Measurements from ENCODE around the gene PDZD4.

The PDZD4 gene

DNA sequence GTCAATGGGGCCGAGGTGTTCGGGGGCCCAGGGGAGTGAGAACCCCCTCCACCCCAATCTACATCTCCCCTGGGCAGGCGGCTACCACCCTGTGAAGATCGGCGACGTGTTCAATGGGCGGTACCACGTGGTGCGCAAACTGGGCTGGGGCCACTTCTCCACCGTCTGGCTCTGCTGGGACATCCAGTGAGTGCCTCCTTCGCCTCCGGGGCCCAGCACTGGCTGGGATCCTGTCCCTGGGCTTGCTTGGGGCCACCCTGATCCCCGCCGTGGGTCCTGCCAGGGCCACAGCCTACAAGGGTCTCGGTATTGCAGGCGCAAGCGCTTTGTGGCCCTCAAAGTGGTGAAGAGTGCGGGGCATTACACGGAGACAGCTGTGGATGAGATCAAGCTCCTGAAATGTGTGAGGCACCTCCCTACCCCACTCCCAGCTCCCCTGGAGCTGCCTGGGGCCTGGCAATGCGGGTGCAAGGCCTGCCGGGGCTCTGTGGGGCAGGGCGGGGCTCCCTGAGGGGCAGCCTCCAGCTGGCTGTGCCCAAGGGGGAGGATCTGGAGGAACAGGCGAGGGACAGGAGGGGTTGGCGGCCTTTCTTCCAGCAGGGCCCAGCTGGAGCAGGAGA, 48.8 kb downstream of the PDZD4 start:
- TF ChIP-seq FOXP2 (optimal IDR thresholded peaks at IDR 0.05; ENCODE audit: borderline replicate concordance, extremely low read depth, extremely low read length, insufficient read depth) (no peak), TAF1 (IDR thresholded peaks at IDR 0.05; ENCODE audit: borderline replicate concordance, insufficient read depth, low read length) (no peak), POLR2AphosphoS5 (IDR thresholded peaks at IDR 0.05; ENCODE audit: low read depth, low read length) (no peak), SIN3A (IDR thresholded peaks at IDR 0.05; ENCODE audit: borderline replicate concordance, insufficient read depth, low read length) (no peak)
- TF ChIP-seq, protein P1, sequence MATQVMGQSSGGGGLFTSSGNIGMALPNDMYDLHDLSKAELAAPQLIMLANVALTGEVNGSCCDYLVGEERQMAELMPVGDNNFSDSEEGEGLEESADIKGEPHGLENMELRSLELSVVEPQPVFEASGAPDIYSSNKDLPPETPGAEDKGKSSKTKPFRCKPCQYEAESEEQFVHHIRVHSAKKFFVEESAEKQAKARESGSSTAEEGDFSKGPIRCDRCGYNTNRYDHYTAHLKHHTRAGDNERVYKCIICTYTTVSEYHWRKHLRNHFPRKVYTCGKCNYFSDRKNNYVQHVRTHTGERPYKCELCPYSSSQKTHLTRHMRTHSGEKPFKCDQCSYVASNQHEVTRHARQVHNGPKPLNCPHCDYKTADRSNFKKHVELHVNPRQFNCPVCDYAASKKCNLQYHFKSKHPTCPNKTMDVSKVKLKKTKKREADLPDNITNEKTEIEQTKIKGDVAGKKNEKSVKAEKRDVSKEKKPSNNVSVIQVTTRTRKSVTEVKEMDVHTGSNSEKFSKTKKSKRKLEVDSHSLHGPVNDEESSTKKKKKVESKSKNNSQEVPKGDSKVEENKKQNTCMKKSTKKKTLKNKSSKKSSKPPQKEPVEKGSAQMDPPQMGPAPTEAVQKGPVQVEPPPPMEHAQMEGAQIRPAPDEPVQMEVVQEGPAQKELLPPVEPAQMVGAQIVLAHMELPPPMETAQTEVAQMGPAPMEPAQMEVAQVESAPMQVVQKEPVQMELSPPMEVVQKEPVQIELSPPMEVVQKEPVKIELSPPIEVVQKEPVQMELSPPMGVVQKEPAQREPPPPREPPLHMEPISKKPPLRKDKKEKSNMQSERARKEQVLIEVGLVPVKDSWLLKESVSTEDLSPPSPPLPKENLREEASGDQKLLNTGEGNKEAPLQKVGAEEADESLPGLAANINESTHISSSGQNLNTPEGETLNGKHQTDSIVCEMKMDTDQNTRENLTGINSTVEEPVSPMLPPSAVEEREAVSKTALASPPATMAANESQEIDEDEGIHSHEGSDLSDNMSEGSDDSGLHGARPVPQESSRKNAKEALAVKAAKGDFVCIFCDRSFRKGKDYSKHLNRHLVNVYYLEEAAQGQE (IDR thresholded peaks at IDR 0.05; ENCODE audit: insufficient read depth in 1 of 2, low read depth in 2 of 2, low read length in 2 of 2) = no peak

DNA sequence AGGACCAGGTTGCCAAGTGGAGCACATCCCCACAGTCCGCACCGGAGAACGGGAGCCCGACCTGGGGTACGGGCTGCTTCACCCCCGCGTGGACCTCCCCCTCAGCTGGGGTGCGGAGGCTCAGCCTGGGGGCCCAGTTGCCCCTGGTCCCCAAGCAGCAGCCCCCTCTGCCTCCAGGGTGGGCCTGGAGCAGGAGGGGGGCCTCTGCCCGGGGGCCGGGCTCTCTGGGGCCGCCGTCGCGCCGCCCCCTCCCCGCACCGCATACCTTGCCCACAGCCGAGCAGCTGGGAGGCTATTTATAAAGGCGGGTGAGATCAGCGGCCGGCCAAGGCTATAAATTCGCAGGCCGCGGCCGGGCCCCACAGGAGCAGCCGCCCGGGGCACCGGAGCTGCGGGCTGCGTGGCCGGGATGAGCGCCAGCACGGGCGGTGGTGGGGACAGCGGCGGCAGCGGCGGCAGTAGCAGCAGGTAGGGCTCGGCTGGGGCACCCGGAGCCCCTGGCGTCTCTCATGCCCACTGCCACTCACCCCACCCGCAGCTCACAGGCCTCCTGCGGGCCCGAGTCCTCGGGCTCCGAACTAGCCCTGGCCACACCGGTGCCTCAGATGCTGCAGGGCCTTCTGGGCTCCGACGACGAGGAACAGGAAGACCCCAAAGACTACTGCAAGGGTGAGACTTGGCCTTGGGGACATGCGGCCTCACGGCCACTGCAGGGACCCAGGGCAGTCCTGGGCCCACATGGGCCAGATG, 49.5 kb downstream of the PDZD4 start, which contains the start of gene SRPK3:
TSS of gene SRPK3 (plus strand) at position 364 of the 750 bp plus-strand sequence. CDS start at position 410, 46 bp downstream.
- TF ChIP-seq SIN3A (IDR thresholded peaks at IDR 0.05; ENCODE audit: borderline replicate concordance, insufficient read depth, low read length) = no peak
- TF ChIP-seq, protein P1 (IDR thresholded peaks at IDR 0.05; ENCODE audit: insufficient read depth in 1 of 2, low read depth in 2 of 2, low read length in 2 of 2) = no peak

DNA sequence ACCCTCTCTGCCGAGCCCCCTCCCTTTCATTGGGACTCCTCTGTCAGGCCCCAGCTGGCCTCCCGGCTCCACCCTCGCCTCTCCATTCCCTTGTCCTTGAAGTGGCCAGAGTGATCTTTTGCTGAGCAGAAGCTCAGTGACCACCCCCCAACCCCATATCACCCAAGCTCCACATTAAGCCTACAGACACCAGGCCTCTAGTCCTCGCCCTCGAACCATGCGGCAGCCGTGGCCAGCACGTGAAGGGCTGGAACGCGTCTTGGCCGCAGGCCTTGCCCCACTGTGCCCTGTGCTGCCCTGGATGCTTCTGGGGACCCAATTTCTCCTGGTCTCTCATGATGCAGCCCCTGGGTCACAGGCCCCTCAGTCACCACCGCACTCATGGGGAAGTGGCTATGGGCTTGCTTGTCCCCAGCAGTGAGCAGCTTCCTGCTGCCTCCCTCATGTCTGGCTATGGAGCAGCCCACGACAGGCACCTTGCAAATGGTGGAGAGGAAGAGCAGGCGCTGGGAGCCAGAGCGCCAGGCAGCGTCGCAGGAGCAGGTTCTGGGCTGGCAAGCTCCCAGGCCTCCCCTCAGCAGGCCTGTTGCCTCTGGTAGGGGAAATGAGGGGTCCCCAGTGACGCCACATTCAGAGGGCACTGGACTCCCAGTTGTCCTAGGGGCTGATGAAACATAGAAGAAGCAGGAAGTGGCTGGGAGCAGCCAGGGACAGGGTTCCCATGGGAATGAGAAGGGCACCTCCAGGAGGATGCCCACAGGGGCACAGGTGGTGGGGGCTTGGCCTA, 50.3 kb downstream of the PDZD4 start:
- TF ChIP-seq FOXP2 (optimal IDR thresholded peaks at IDR 0.05; ENCODE audit: borderline replicate concordance, extremely low read depth, extremely low read length, insufficient read depth) (no peak), POLR2AphosphoS5 (IDR thresholded peaks at IDR 0.05; ENCODE audit: low read depth, low read length) (no peak), SIN3A (IDR thresholded peaks at IDR 0.05; ENCODE audit: borderline replicate concordance, insufficient read depth, low read length) (no peak), TAF1 (IDR thresholded peaks at IDR 0.05; ENCODE audit: borderline replicate concordance, insufficient read depth, low read length) (no peak)
- TF ChIP-seq, protein P1 (IDR thresholded peaks at IDR 0.05; ENCODE audit: insufficient read depth in 1 of 2, low read depth in 2 of 2, low read length in 2 of 2) = no peak

DNA sequence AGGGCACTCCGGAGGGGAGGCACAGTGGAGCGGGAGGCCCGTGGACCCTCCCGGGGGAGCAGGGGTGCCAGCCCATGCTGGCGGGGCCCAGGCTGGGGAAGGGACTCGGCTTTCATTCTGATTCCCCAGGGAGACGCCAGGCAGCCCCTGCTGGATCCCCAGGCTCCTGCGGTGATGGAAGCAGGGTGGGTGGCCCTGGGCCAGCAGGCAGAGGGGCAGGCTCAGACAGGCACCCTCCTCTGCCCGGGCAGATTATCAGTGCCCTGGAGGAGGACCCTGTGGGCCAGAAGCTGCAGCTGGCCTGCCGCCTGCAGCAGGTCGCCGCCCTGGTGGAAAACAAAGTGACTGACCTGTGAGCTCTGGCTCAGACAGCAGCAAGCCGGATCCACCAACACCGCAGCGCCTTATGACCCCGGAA, 51.7 kb downstream of the PDZD4 start:
- TF ChIP-seq TAF1 (IDR thresholded peaks at IDR 0.05; ENCODE audit: borderline replicate concordance, insufficient read depth, low read length) (no peak), SIN3A (IDR thresholded peaks at IDR 0.05; ENCODE audit: borderline replicate concordance, insufficient read depth, low read length) (no peak), POLR2AphosphoS5 (IDR thresholded peaks at IDR 0.05; ENCODE audit: low read depth, low read length) (no peak)
- TF ChIP-seq, protein P1 (IDR thresholded peaks at IDR 0.05; ENCODE audit: insufficient read depth in 1 of 2, low read depth in 2 of 2, low read length in 2 of 2) = no peak
